ENCODE results near the gene MGAT3. TPM values are rescaled to one million over a fixed set of nuclear protein-coding genes. Genes with fewer than 3 reads are reported as not detected.
"Not testable (repeated sequence)": the region's sequence is repeated elsewhere in the genome, so short reads cannot be mapped to it uniquely, and the experiment has no call there.

MGAT3 gene
- polyA plus RNA-seq, 1 donor from 2014 or later = 29.1 TPM

GRCh38 chr22:39413204-39413603 lies 43.6 kb upstream of the MGAT3 start:
- H3K27ac ChIP-seq (ENCODE audit: low read length); H3K9me3 ChIP-seq (ENCODE audit: low read length); H3F3A ChIP-seq (ENCODE audit: insufficient read depth, low read length, poor library complexity, severe bottlenecking); H3K4me3 ChIP-seq (ENCODE audit: low read length); H3K27me3 ChIP-seq (ENCODE audit: insufficient read depth, low read depth, low read length); H3K79me2 ChIP-seq (replicated peaks; ENCODE audit: insufficient read depth, low read length); H3K36me3 ChIP-seq (ENCODE audit: insufficient read depth, low read length); H3K9me2 ChIP-seq (ENCODE audit: insufficient read depth, low read length); H4K20me1 ChIP-seq (ENCODE audit: insufficient read depth); H3K4me2 ChIP-seq (ENCODE audit: low read length); H2AFZ ChIP-seq (ENCODE audit: low read depth, low read length); H3K9ac ChIP-seq (ENCODE audit: low read length): not testable (repeated sequence)

- no peak overlapping the region for H3K9ac ChIP-seq (ENCODE audit: low read length)
- no peaks in the 10 kb centered on the region for H3K9me2 ChIP-seq (ENCODE audit: insufficient read depth, low read length)
- no peaks in the 10 kb centered on the region for H3K79me2 ChIP-seq (replicated peaks; ENCODE audit: insufficient read depth, low read length)
- no peak overlapping the region for H2AFZ ChIP-seq (ENCODE audit: low read depth, low read length)
- no peak overlapping the region for H3K4me3 ChIP-seq (ENCODE audit: low read length)
- H3K9me3 ChIP-seq (ENCODE audit: low read length) = no peaks in the 10 kb centered on the region
- no peak overlapping the region for H3K27ac ChIP-seq (ENCODE audit: low read length)
- no peak for TF ChIP-seq CTCF (IDR thresholded peaks at IDR 0.05; ENCODE audit: poor library complexity, severe bottlenecking)
- no peak for TF ChIP-seq EZH2 (IDR thresholded peaks at IDR 0.05; ENCODE audit: borderline replicate concordance, insufficient read depth, low read length, poor library complexity, severe bottlenecking)
- no peak for TF ChIP-seq POLR2AphosphoS5 (IDR thresholded peaks at IDR 0.05)
- no peak for TF ChIP-seq MXI1 (conservative IDR thresholded peaks at IDR 0.05; ENCODE audit: poor library complexity, severe bottlenecking)
- TF ChIP-seq TAF1 (IDR thresholded peaks at IDR 0.05; ENCODE audit: low read depth) = no peak
- no peak for TF ChIP-seq SMC3 (conservative IDR thresholded peaks at IDR 0.05; ENCODE audit: poor library complexity)
- no peaks in the 10 kb centered on the region for H3K36me3 ChIP-seq (ENCODE audit: insufficient read depth, low read length)
- H4K20me1 ChIP-seq (ENCODE audit: insufficient read depth) = no peaks in the 10 kb centered on the region
- no peak overlapping the region for H3K4me2 ChIP-seq (ENCODE audit: low read length)
- no peaks in the 10 kb centered on the region for H3F3A ChIP-seq (ENCODE audit: insufficient read depth, low read length, poor library complexity, severe bottlenecking)
- H3K27me3 ChIP-seq (ENCODE audit: insufficient read depth, low read depth, low read length) = no peaks in the 10 kb centered on the region
Observed at GRCh38 chr22:39414377-39414776, 42.4 kb upstream of the MGAT3 start.

GRCh38 chr22:39414886-39415285 lies 41.9 kb upstream of the MGAT3 start:
- Histone ChIP-seq H2AFZ (ENCODE audit: low read depth, low read length) (no peak overlapping the region), H3K9me2 (ENCODE audit: insufficient read depth, low read length) (no peaks in the 10 kb centered on the region), H3F3A (ENCODE audit: insufficient read depth, low read length, poor library complexity, severe bottlenecking) (no peaks in the 10 kb centered on the region), H3K4me3 (ENCODE audit: low read length) (no peak overlapping the region), H4K20me1 (ENCODE audit: insufficient read depth) (no peaks in the 10 kb centered on the region), H3K9ac (ENCODE audit: low read length) (no peak overlapping the region), H3K36me3 (ENCODE audit: insufficient read depth, low read length) (no peaks in the 10 kb centered on the region), H3K4me2 (ENCODE audit: low read length) (no peak overlapping the region), H3K27ac (ENCODE audit: low read length) (no peak overlapping the region), H3K27me3 (ENCODE audit: insufficient read depth, low read depth, low read length) (no peaks in the 10 kb centered on the region), H3K9me3 (ENCODE audit: low read length) (no peaks in the 10 kb centered on the region), H3K79me2 (replicated peaks; ENCODE audit: insufficient read depth, low read length) (no peaks in the 10 kb centered on the region)
- TF ChIP-seq CTCF (IDR thresholded peaks at IDR 0.05; ENCODE audit: poor library complexity, severe bottlenecking) (no peak), TAF1 (IDR thresholded peaks at IDR 0.05; ENCODE audit: low read depth) (no peak), POLR2AphosphoS5 (IDR thresholded peaks at IDR 0.05) (no peak), EZH2 (IDR thresholded peaks at IDR 0.05; ENCODE audit: borderline replicate concordance, insufficient read depth, low read length, poor library complexity, severe bottlenecking) (no peak), SMC3 (conservative IDR thresholded peaks at IDR 0.05; ENCODE audit: poor library complexity) (no peak), EP300 (conservative IDR thresholded peaks at IDR 0.05; ENCODE audit: poor library complexity, severe bottlenecking) (no peak), REST (IDR thresholded peaks at IDR 0.05; ENCODE audit: borderline replicate concordance) (no peak), RAD21 (conservative IDR thresholded peaks at IDR 0.05) (no peak), MXI1 (conservative IDR thresholded peaks at IDR 0.05; ENCODE audit: poor library complexity, severe bottlenecking) (no peak)

Data from neural cell (in vitro differentiated cells).